B cell (primary cell): Measurements from ENCODE around the gene CELF4. TPM values are rescaled to one million over a fixed set of nuclear protein-coding genes. Genes with fewer than 3 reads are reported as not detected.

ENCODE experiments used
- ATAC-seq: fragments of 200-7000 bp; cut with Tn5 transposase; one replicate; pipeline ENCODE4 v1.10.0; 2021; ENCODE audit warnings: low read depth, mild to moderate bottlenecking, moderate number of reproducible peaks, moderate library complexity
- CTCF ChIA-PET: fragments of 350-600 bp; sonication (Branson Sonifier 250); formaldehyde crosslinking; loops from one replicate; lab custom pipeline; 2021; ENCODE audit warnings: antibody characterized with exemption, inconsistent platforms; lab: Charles Lee
- POLR2A ChIA-PET: fragments of 350-600 bp; sonication (Branson Sonifier 250); formaldehyde crosslinking; loops from one replicate; lab custom pipeline; 2021; ENCODE audit warnings: antibody characterized with exemption; lab: Charles Lee
- DNase-seq: peaks from one replicate; pipeline ENCODE4 v3.0.0; 2013
- H2AFZ ChIP-seq: 2 replicates; pipeline ENCODE4 v1.6.1; 2012; ENCODE audit warnings: mild to moderate bottlenecking, low read depth, low read length; ENCODE audit not compliant: insufficient read depth, poor library complexity, severe bottlenecking
- H3K27ac ChIP-seq, 2 donors: 1 replicate in 1 of 2; 2 replicates in 1 of 2; pipeline ENCODE4 v1.5.1; 2012 to 2013; ENCODE audit warnings: low read length in 2 of 2, mild to moderate bottlenecking in 2 of 2, moderate library complexity in 1 of 2
- H3K27me3 ChIP-seq, 4 experiments: fragments of 200-600 bp in 1 of 4; sonication (generic) in 1 of 4; replicated peaks in 1 of 4; 1 replicate in 2 of 4; 2 replicates in 2 of 4; pipeline versions ENCODE4 v1.6.1 to v1.7.0; 2013 to 2016; ENCODE audit warnings: low read length in 3 of 4, mild to moderate bottlenecking in 2 of 4, mixed read lengths in 1 of 4, moderate library complexity in 1 of 4; ENCODE audit not compliant: insufficient read depth in 4 of 4, control insufficient read depth in 3 of 4; ENCODE audit errors: control extremely low read depth in 1 of 4
- H3K36me3 ChIP-seq, 2 experiments: replicated peaks in 1 of 2; 1 replicate in 1 of 2; 2 replicates in 1 of 2; pipeline versions ENCODE4 v1.6.1 to v1.7.1; 2013; ENCODE audit warnings: low read length in 1 of 2; ENCODE audit not compliant: insufficient read depth in 2 of 2, control insufficient read depth in 1 of 2; ENCODE audit errors: control extremely low read depth in 1 of 2, extremely low read depth in 1 of 2
- H3K4me1 ChIP-seq, 2 donors: fragments of 200-600 bp in 1 of 2; sonication (generic) in 1 of 2; 1 replicate in 1 of 2; 2 replicates in 1 of 2; pipeline versions ENCODE4 v1.5.1 to v1.6.1; 2013 to 2017; ENCODE audit warnings: low read length in 2 of 2; ENCODE audit not compliant: control insufficient read depth in 2 of 2, insufficient read depth in 2 of 2
- H3K4me2 ChIP-seq: replicated peaks from 2 replicates; pipeline ENCODE3; 2012; ENCODE audit warnings: mild to moderate bottlenecking, low read depth, low read length; ENCODE audit not compliant: poor library complexity, severe bottlenecking
- H3K4me3 ChIP-seq, 5 experiments: fragments of 200-600 bp in 1 of 5; sonication (generic) in 1 of 5; 1 replicate in 3 of 5; 2 replicates in 2 of 5; pipeline versions ENCODE4 v1.5.1 to v1.7.0; 2011 to 2016; ENCODE audit warnings: low read length in 4 of 5, mild to moderate bottlenecking in 4 of 5, low read depth in 2 of 5, control low read depth in 1 of 5, moderate library complexity in 1 of 5; ENCODE audit not compliant: insufficient read depth in 1 of 5; ENCODE audit errors: control extremely low read depth in 1 of 5, extremely low read depth in 1 of 5
- H3K79me2 ChIP-seq: fragments of 200-600 bp; sonication (generic); one replicate; pipeline ENCODE4 v1.6.0; 2016; ENCODE audit warnings: low read length; ENCODE audit not compliant: control insufficient read depth, insufficient read depth
- H3K9ac ChIP-seq: fragments of 200-600 bp; sonication (generic); 2 replicates; pipeline ENCODE4 v1.6.1; 2017; ENCODE audit warnings: mild to moderate bottlenecking, low read length, moderate library complexity
- H3K9me3 ChIP-seq, 3 donors: one replicate each; pipeline versions ENCODE4 v1.6.1 to v1.7.1; 2013; ENCODE audit warnings: low read length in 2 of 3; ENCODE audit not compliant: control insufficient read depth in 2 of 3, insufficient read depth in 1 of 3; ENCODE audit errors: control extremely low read depth in 1 of 3
- H4K20me1 ChIP-seq: 2 replicates; pipeline ENCODE4 v1.6.0; 2012; ENCODE audit warnings: mild to moderate bottlenecking, low read length; ENCODE audit not compliant: insufficient read depth, control insufficient read depth, poor library complexity, severe bottlenecking
- H3K27ac Mint-ChIP-seq: one replicate; pipeline ENCODE4 v1.8.0; 2021; ENCODE audit warnings: mixed read lengths
- H3K27me3 Mint-ChIP-seq: one replicate; pipeline ENCODE4 v1.8.0; 2021; ENCODE audit warnings: mixed read lengths
- H3K4me1 Mint-ChIP-seq: one replicate; pipeline ENCODE4 v1.8.0; 2021; ENCODE audit warnings: mixed read lengths
- H3K4me3 Mint-ChIP-seq: one replicate; pipeline ENCODE4 v1.8.0; 2021; ENCODE audit warnings: mixed read lengths
- H3K9me3 Mint-ChIP-seq: one replicate; pipeline ENCODE4 v1.8.0; 2022; ENCODE audit warnings: mixed read lengths; ENCODE audit not compliant: insufficient read depth
- EZH2 ChIP-seq: IDR thresholded peaks from 2 replicates; pipeline ENCODE4 v1.6.1; 2012; ENCODE audit warnings: borderline replicate concordance, low read depth, mild to moderate bottlenecking, moderate library complexity, low read length; ENCODE audit not compliant: insufficient read depth, poor library complexity, severe bottlenecking
- WGBS: methylation state at CpG from one replicate; pipeline ENCODE4 v1.1.5; 2013; ENCODE audit warnings: missing lambda C conversion rate; ENCODE audit not compliant: insufficient coverage; 5-methylcytosine and 5-hydroxymethylcytosine counted together
- intact Hi-C: fragments of 100-400 bp; cut with micrococcal nuclease; formaldehyde crosslinking; loops from one replicate; pipeline ENCODE4 v1.10.0; 2022
- polyA plus RNA-seq: library from polyadenylated mRNA; depleted of rRNA; stranded (reverse); fragments of >200 nt; gene quantifications from 2 replicates; pipeline ENCODE4 v1.2.3, GENCODE V29; 2012
- total RNA-seq, 2 donors: library from RNA; stranded (reverse); fragments of 120-200 nt in 1 of 2; gene quantifications; 1 replicate in 1 of 2; 2 replicates in 1 of 2; pipeline versions ENCODE4 v1.2.3 to v1.2.4, GENCODE V29; 2013 to 2022
- TF ChIP-seq, protein P1 (sequence below): fragments of 200-600 bp; IDR thresholded peaks from one replicate; pipeline ENCODE4 v1.8.0; 2022; ENCODE audit warnings: antibody characterized with exemption, mild to moderate bottlenecking

CELF4 gene
- total and polyA plus RNA-seq, 2 donors (not counting 1 experiment from before 2014, with no cell fraction given), result not detected

DNA sequence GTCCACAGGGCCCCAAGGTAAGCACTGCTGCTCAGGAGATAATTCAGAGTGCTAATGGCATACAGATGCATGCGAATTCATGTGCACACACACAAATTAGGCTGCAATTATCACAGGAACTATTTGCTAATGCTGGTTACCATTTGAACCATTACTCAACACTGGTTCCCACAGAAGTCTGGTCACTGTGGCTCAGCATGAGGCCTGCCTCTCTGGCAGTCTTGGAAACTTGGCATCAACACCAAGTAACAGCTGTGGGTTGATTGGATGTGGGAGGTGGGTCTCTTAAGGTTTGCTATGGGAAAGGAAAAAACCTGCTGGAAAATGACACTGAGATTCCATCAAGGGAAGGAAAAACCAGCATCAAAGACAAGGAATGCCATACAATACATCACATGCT lies 105.0 kb downstream of the CELF4 start:
- H3K4me3 ChIP-seq, result no peak overlapping the region
- no peak overlapping the region for H3K27ac ChIP-seq
- no peaks in the 10 kb centered on the region for H3K36me3 ChIP-seq
- no peak for TF ChIP-seq EZH2
- TF ChIP-seq, protein P1, sequence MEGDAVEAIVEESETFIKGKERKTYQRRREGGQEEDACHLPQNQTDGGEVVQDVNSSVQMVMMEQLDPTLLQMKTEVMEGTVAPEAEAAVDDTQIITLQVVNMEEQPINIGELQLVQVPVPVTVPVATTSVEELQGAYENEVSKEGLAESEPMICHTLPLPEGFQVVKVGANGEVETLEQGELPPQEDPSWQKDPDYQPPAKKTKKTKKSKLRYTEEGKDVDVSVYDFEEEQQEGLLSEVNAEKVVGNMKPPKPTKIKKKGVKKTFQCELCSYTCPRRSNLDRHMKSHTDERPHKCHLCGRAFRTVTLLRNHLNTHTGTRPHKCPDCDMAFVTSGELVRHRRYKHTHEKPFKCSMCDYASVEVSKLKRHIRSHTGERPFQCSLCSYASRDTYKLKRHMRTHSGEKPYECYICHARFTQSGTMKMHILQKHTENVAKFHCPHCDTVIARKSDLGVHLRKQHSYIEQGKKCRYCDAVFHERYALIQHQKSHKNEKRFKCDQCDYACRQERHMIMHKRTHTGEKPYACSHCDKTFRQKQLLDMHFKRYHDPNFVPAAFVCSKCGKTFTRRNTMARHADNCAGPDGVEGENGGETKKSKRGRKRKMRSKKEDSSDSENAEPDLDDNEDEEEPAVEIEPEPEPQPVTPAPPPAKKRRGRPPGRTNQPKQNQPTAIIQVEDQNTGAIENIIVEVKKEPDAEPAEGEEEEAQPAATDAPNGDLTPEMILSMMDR, result no peak
- H4K20me1 ChIP-seq, result no peaks in the 10 kb centered on the region
- Mint-ChIP-seq H3K4me1 (no peaks in the 10 kb centered on the region), H3K27ac (no peak overlapping the region), H3K9me3 (no peaks in the 10 kb centered on the region), H3K27me3 (peaks cover 10% of the 10 kb centered on the region), H3K4me3 (no peak overlapping the region)
- H3K9me3 ChIP-seq, result no peaks in the 10 kb centered on the region
- no peak for DNase-seq
- no peaks in the 10 kb centered on the region for H3K79me2 ChIP-seq
- H3K27me3 ChIP-seq, result peaks cover 0 to 3% (median 0%) of the 10 kb centered on the region in 4 experiments
- intact Hi-C loops, result no loop called here
- no peaks in the 10 kb centered on the region for H3K4me1 ChIP-seq
- ChIA-PET CTCF (no interaction called here), POLR2A (no interaction called here)
- no peak overlapping the region for H2AFZ ChIP-seq
- WGBS, result 86% methylated on average over 1 of the region's 1 CpG
- H3K9ac ChIP-seq, result no peak overlapping the region
- no peak overlapping the region for H3K4me2 ChIP-seq
- ATAC-seq, result no peak

DNA sequence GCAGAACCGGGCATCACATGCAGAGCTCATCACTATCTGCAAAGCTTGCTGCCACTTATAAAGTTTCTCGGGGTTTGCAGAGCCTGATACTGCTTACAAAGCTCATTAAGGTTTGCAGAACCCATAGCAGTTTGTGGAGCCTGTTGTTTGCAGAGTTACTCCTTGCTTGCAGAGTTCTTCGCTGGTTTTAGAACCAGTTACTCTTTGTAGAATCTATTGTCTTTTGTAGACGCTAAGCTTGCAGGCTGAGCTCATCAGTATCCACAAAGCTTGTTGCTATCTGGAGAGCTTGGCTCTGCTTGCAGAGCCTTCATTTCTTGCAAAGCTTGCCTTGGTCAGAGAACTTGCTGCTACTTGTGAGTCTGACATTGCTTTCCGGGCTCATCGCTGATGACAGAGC lies 106.9 kb downstream of the CELF4 start:
- H3K4me2 ChIP-seq, result no peak overlapping the region
- H3K9me3 Mint-ChIP-seq, result no peaks in the 10 kb centered on the region
- H3K9me3 ChIP-seq, result no peaks in the 10 kb centered on the region
- no peaks in the 10 kb centered on the region for H4K20me1 ChIP-seq
- peaks cover 4% of the 10 kb centered on the region for H3K27me3 Mint-ChIP-seq
- no peak overlapping the region for H3K4me3 ChIP-seq
- no peak overlapping the region for H3K9ac ChIP-seq
- no peaks in the 10 kb centered on the region for H3K36me3 ChIP-seq
- no peak overlapping the region for H3K4me3 Mint-ChIP-seq
- H3K27ac ChIP-seq, result no peak overlapping the region
- 90% methylated on average over 6 of the region's 6 CpGs for WGBS
- H3K27ac Mint-ChIP-seq, result no peak overlapping the region
- POLR2A ChIA-PET, result no interaction called here
- peaks cover 0 to 3% (median 0%) of the 10 kb centered on the region in 4 experiments for H3K27me3 ChIP-seq
- DNase-seq (no peak), ATAC-seq (no peak)
- H2AFZ ChIP-seq, result no peak overlapping the region
- TF ChIP-seq, protein P1, result no peak
- TF ChIP-seq EZH2, result no peak
- intact Hi-C loops, result no loop called here
- no peaks in the 10 kb centered on the region for H3K79me2 ChIP-seq
- no peaks in the 10 kb centered on the region for H3K4me1 Mint-ChIP-seq
- CTCF ChIA-PET, result no interaction called here
- no peaks in the 10 kb centered on the region for H3K4me1 ChIP-seq
